GM21390 (cell line): ENCODE measurements around the gene LANCL1.

Experiments used
- ATAC-seq: cut with Tn5 transposase; IDR thresholded peaks from one replicate; pipeline ENCODE4 v1.9.1; 2021; ENCODE audit not compliant: unreplicated experiment

Gene LANCL1

GRCh38 chr2:210399440-210400041 is 77.0 kb downstream of the LANCL1 start:
- ATAC-seq = peak; percentile 53

GRCh38 chr2:210392469-210392881 is 84.1 kb downstream of the LANCL1 start:
- ATAC-seq = no peak

DNA sequence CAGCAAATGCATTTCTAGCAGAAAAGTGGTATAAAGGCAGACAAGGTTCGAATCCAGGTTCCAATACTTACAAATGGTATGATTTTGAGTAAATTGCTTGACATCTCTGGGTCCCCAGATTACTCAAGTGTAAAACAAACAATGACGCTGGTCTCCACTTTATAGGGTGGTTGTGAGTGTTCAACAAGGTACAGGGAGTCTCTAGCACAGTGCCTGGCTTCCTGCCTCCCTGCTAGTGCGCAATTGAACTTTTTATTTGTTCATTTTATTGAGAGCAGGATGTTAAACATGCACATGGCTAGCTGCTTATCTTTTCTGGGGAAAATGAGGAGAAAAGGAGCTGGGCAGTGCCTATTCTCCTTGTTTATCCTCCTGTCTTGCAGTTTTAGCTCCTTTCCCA is 86.7 kb downstream of the LANCL1 start:
- no peak for ATAC-seq

GRCh38 chr2:210388148-210388547 is 88.4 kb downstream of the LANCL1 start:
- no peak for ATAC-seq

GRCh38 chr2:210387074-210387473 is 89.5 kb downstream of the LANCL1 start:
- ATAC-seq = no peak
